OCI-LY1 (cell line): ENCODE data around the gene CCDC8.

Source experiments
- H2AFZ ChIP-seq: fragments of 200-600 bp; sonication (generic), shearing (Covaris generic); 2 replicates; pipeline ENCODE4 v1.6.0; 2014; ENCODE audit warnings: antibody characterized with exemption, mild to moderate bottlenecking, low read length
- H3F3A ChIP-seq: fragments of 200-600 bp; sonication (generic), shearing (Covaris generic); 2 replicates; pipeline ENCODE4 v1.6.0; 2014; ENCODE audit warnings: mild to moderate bottlenecking, antibody characterized with exemption, low read length, moderate library complexity; ENCODE audit not compliant: insufficient read depth
- H3K27ac ChIP-seq: fragments of 200-600 bp; sonication (generic); 2 replicates; pipeline ENCODE4 v1.5.1; 2014; ENCODE audit warnings: low read length, mixed run types, mild to moderate bottlenecking, low read depth; ENCODE audit not compliant: poor library complexity, severe bottlenecking
- H3K27me3 ChIP-seq: fragments of 200-600 bp; sonication (generic); 2 replicates; pipeline ENCODE4 v1.6.0; 2014; ENCODE audit warnings: antibody characterized with exemption, mild to moderate bottlenecking, low read length, moderate library complexity; ENCODE audit not compliant: insufficient read depth
- H3K36me3 ChIP-seq: fragments of 200-600 bp; sonication (generic); 2 replicates; pipeline ENCODE4 v1.6.1; 2014; ENCODE audit warnings: mild to moderate bottlenecking, antibody characterized with exemption, low read length, moderate library complexity, mixed read lengths; ENCODE audit not compliant: insufficient read depth
- H3K4me1 ChIP-seq: fragments of 200-600 bp; sonication (generic); 2 replicates; pipeline ENCODE4 v1.5.1; 2014; ENCODE audit warnings: mild to moderate bottlenecking, low read length, moderate library complexity; ENCODE audit not compliant: insufficient read depth, severe bottlenecking
- H3K4me2 ChIP-seq: fragments of 200-600 bp; sonication (generic), shearing (Covaris generic); 2 replicates; pipeline ENCODE4 v1.6.1; 2014; ENCODE audit warnings: low read length
- H3K4me3 ChIP-seq: fragments of 200-600 bp; sonication (generic); 2 replicates; pipeline ENCODE4 v1.5.1; 2014; ENCODE audit warnings: low read length, low read depth, mild to moderate bottlenecking, mixed read lengths; ENCODE audit not compliant: poor library complexity, severe bottlenecking
- H3K79me2 ChIP-seq: fragments of 200-600 bp; shearing (Covaris generic); 2 replicates; pipeline ENCODE4 v1.6.1; 2016; ENCODE audit warnings: mixed run types, low read length, mixed read lengths; ENCODE audit not compliant: insufficient read depth
- H3K9ac ChIP-seq: fragments of 200-600 bp; sonication (generic), shearing (Covaris generic); 2 replicates; pipeline ENCODE4 v1.6.1; 2014; ENCODE audit warnings: mild to moderate bottlenecking, low read length, mixed read lengths
- H3K9me2 ChIP-seq: fragments of 200-600 bp; sonication (generic), shearing (Covaris generic); 2 replicates; pipeline ENCODE4 v1.6.1; 2014; ENCODE audit warnings: low read depth, mild to moderate bottlenecking, low read length, mixed read lengths
- H3K9me3 ChIP-seq: fragments of 200-600 bp; shearing (Covaris generic); 2 replicates; pipeline ENCODE4 v1.6.1; 2014; ENCODE audit warnings: low read length, mixed read lengths
- H4K20me1 ChIP-seq: fragments of 200-600 bp; sonication (generic), shearing (Covaris generic); 2 replicates; pipeline ENCODE4 v1.6.0; 2016; ENCODE audit warnings: mild to moderate bottlenecking, low read length; ENCODE audit not compliant: insufficient read depth
- EZH2 ChIP-seq: fragments of 200-600 bp; sonication (generic), shearing (Covaris generic); IDR thresholded peaks from 2 replicates; pipeline ENCODE4 v1.8.0; 2017; ENCODE audit warnings: borderline replicate concordance, mixed run types, mild to moderate bottlenecking, antibody characterized with exemption, low read length, moderate library complexity, mixed read lengths
- TF ChIP-seq, protein P1 (sequence below): fragments of 200-600 bp; sonication (generic), shearing (Covaris generic); IDR thresholded peaks from 2 replicates; pipeline ENCODE4 v1.5.1; 2017; ENCODE audit warnings: mild to moderate bottlenecking, antibody characterized with exemption, low read length, moderate library complexity, mixed read lengths

CCDC8 gene

DNA sequence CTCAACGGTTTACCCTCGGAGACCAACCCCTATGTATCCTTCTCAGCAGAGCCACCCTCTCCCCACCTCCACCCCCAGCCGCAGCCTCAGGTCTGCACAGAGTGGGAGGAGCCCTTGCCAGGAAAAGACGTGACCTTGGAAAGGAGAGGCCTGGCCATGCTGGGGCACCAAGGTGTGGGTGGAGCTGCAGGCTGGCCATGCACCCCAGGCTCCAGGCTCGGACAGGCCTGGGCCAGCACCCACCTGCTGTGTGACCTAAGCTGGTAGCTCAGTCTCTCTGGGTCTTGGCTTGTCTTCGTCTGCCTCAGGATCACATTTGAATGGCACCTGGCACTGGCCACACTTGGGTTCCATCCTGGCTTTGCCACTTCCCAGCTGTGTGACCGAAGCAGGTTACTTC lies 29.5 kb downstream of the CCDC8 start:
- H4K20me1 ChIP-seq: no peaks in the 10 kb centered on the region
- H3K4me2 ChIP-seq: no peak overlapping the region
- no peak overlapping the region for H3K27ac ChIP-seq
- no peaks in the 10 kb centered on the region for H3K27me3 ChIP-seq
- H3K79me2 ChIP-seq: no peaks in the 10 kb centered on the region
- no peak overlapping the region for H2AFZ ChIP-seq
- H3K9ac ChIP-seq: no peak overlapping the region
- peaks cover 92% of the 10 kb centered on the region for H3K36me3 ChIP-seq
- H3K4me1 ChIP-seq: no peaks in the 10 kb centered on the region
- H3K9me2 ChIP-seq: no peaks in the 10 kb centered on the region
- H3F3A ChIP-seq: no peaks in the 10 kb centered on the region
- H3K9me3 ChIP-seq: no peaks in the 10 kb centered on the region
- H3K4me3 ChIP-seq: no peak overlapping the region
- no peak for TF ChIP-seq EZH2
- TF ChIP-seq, protein P1, sequence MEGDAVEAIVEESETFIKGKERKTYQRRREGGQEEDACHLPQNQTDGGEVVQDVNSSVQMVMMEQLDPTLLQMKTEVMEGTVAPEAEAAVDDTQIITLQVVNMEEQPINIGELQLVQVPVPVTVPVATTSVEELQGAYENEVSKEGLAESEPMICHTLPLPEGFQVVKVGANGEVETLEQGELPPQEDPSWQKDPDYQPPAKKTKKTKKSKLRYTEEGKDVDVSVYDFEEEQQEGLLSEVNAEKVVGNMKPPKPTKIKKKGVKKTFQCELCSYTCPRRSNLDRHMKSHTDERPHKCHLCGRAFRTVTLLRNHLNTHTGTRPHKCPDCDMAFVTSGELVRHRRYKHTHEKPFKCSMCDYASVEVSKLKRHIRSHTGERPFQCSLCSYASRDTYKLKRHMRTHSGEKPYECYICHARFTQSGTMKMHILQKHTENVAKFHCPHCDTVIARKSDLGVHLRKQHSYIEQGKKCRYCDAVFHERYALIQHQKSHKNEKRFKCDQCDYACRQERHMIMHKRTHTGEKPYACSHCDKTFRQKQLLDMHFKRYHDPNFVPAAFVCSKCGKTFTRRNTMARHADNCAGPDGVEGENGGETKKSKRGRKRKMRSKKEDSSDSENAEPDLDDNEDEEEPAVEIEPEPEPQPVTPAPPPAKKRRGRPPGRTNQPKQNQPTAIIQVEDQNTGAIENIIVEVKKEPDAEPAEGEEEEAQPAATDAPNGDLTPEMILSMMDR: no peak

DNA sequence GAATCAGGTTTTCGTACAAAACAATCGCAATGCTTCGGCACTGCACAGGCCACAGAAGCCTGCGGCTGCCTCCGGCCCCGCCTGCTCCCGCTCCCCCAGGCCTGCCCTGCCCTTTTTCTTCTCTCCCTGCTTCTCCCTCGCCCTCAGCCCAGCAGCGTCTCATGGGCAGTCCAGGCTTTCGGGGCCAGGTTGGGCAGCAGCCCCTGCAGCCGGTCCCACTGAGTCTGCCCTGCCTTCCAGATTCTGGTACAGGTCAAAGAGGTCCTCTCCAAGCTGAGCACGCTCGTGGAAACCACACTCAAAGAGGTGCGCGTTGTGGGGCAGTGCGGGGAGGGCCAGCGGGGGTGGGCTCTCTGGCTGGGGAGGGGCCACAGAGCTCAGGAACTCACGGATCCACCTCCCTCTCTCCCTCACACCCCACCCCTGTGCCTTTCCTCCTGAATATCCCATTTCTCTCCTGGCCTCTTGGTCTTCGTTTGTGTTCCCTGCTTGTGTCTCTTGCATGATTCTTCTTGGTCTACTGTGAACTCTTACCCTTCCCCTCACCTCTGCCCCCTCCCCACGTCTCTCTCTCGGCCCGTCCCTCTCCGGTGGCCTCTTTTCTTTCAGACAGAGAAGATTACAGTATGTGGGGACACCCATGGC lies 30.1 kb downstream of the CCDC8 start:
- no peak overlapping the region for H3K27ac ChIP-seq
- no peaks in the 10 kb centered on the region for H3K9me3 ChIP-seq
- no peaks in the 10 kb centered on the region for H3K27me3 ChIP-seq
- no peak overlapping the region for H3K4me3 ChIP-seq
- no peak overlapping the region for H3K4me2 ChIP-seq
- H3K36me3 ChIP-seq: peaks cover 92% of the 10 kb centered on the region
- no peaks in the 10 kb centered on the region for H4K20me1 ChIP-seq
- no peak overlapping the region for H2AFZ ChIP-seq
- no peak overlapping the region for H3K9ac ChIP-seq
- H3K79me2 ChIP-seq: no peaks in the 10 kb centered on the region
- H3K9me2 ChIP-seq: no peaks in the 10 kb centered on the region
- TF ChIP-seq, protein P1: no peak
- no peak for TF ChIP-seq EZH2
- H3K4me1 ChIP-seq: no peaks in the 10 kb centered on the region
- no peaks in the 10 kb centered on the region for H3F3A ChIP-seq

DNA sequence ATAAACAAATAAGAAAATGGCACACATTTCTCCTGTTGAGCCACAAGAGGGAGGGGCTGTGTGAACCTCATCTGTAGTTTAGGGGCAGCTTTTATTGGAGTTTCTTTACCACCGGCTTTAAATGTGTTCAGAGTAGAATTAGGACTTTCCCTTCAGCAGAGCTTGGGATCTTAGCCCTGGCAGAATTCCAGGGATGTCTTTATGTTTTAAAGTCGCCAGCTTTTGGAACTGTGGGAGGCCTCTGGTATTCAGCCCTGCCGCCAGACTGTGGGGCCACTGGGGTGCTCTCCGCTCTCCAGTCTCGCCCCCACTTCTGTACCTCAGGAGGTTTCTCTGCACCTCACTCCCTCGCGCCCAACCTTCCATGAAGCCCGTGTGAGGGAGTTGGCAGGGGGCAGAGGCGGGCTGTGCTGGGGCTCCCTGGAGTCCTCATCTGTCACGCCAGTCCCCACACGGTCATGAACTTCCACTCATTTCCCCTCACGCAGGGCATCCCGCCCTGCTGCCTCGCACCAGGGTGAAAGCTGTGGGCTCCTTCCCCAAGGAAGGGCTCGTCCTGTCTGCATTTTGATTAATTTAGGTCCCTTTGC lies 31.5 kb downstream of the CCDC8 start:
- Histone ChIP-seq H4K20me1 (no peaks in the 10 kb centered on the region), H3K36me3 (peaks cover 92% of the 10 kb centered on the region), H3K27ac (no peak overlapping the region), H3K9ac (no peak overlapping the region), H3K9me2 (no peaks in the 10 kb centered on the region), H3K27me3 (no peaks in the 10 kb centered on the region), H3K9me3 (no peaks in the 10 kb centered on the region), H3F3A (no peaks in the 10 kb centered on the region), H3K4me3 (no peak overlapping the region), H3K79me2 (no peaks in the 10 kb centered on the region; the same call in 1 of the 2 replicates), H3K4me1 (no peaks in the 10 kb centered on the region), H3K4me2 (no peak overlapping the region), H2AFZ (no peak overlapping the region)
- TF ChIP-seq, protein P1: no peak
- TF ChIP-seq EZH2: no peak
